ENCODE measurements around the gene ZDBF2.

The ZDBF2 gene

GRCh38 chr2:206230060-206230762 lies 44.3 kb upstream of the ZDBF2 start (continued):
- TF ChIP-seq INSM2 (tag by site-specific recombination; IDR thresholded peaks at IDR 0.05) (peak; percentile 77; the same call in 1 of the 2 replicates), ZFHX2 (tag by site-specific recombination; conservative IDR thresholded peaks at IDR 0.05) (no peak), ZNF830 (tag by site-specific recombination; IDR thresholded peaks at IDR 0.05; ENCODE audit: low read depth) (no peak), ELK4 (IDR thresholded peaks at IDR 0.05; ENCODE audit: borderline replicate concordance, low read depth, low read length) (no peak), PATZ1 (tag by site-specific recombination; IDR thresholded peaks at IDR 0.05) (peak; percentile 47; the same call in 1 of the 2 replicates), ZNF140 (tag by site-specific recombination; IDR thresholded peaks at IDR 0.05) (no peak), ZNF174 (tag by site-specific recombination; IDR thresholded peaks at IDR 0.05) (no peak), HIC1 (tag by site-specific recombination; IDR thresholded peaks at IDR 0.05) (no peak), ZNF112 (tag by site-specific recombination; IDR thresholded peaks at IDR 0.05) (no peak), ZNF76 (tag by site-specific recombination; IDR thresholded peaks at IDR 0.05; ENCODE audit: borderline replicate concordance, low read depth) (no peak; the same call in 1 of the 2 replicates), ZNF704 (tag by site-specific recombination; IDR thresholded peaks at IDR 0.05) (no peak), ZNF558 (tag by site-specific recombination; IDR thresholded peaks at IDR 0.05) (peak; percentile 88; the same call in 1 of the 2 replicates), ZNF184 (tag by site-specific recombination; IDR thresholded peaks at IDR 0.05) (no peak), ZBTB20 (tag by site-specific recombination; IDR thresholded peaks at IDR 0.05) (peak; percentile 76), ZBTB8A (tag by site-specific recombination; IDR thresholded peaks at IDR 0.05) (peak; percentile 94), ZNF274 (IDR thresholded peaks at IDR 0.05; ENCODE audit: low read length) (no peak), ZNF274 (tag by site-specific recombination; IDR thresholded peaks at IDR 0.05; ENCODE audit: borderline replicate concordance) (no peak), ZNF202 (tag by site-specific recombination; IDR thresholded peaks at IDR 0.05; ENCODE audit: borderline replicate concordance) (no peak), ZSCAN23 (tag by site-specific recombination; IDR thresholded peaks at IDR 0.05) (peak; percentile 84; the same call in 1 of the 2 replicates), PRDM4 (tag by site-specific recombination; IDR thresholded peaks at IDR 0.05) (peak; percentile 85), ZNF10 (tag by site-specific recombination; IDR thresholded peaks at IDR 0.05) (no peak), ZNF423 (tag by site-specific recombination; IDR thresholded peaks at IDR 0.05) (peak; percentile 90), ZNF510 (tag by site-specific recombination; IDR thresholded peaks at IDR 0.05; ENCODE audit: insufficient replicate concordance) (peak; percentile 34), ZNF121 (tag by site-specific recombination; IDR thresholded peaks at IDR 0.05) (peak; percentile 58; the same call in 1 of the 2 replicates), ZNF837 (tag by site-specific recombination; IDR thresholded peaks at IDR 0.05) (no peak), ZNF555 (tag by site-specific recombination; conservative IDR thresholded peaks at IDR 0.05) (no peak), ZNF692 (tag by site-specific recombination; IDR thresholded peaks at IDR 0.05) (peak; percentile 65), WT1 (tag by site-specific recombination; IDR thresholded peaks at IDR 0.05) (peak; percentile 73)
